Measurements from ENCODE around the gene ABLIM2. TPM values are rescaled to one million over a fixed set of nuclear protein-coding genes. Genes with fewer than 3 reads are reported as not detected.

The ABLIM2 gene
- total RNA-seq, 6 experiments from 2014 or later, result 0.14 TPM; not detected in 5

- H3K27ac Mint-ChIP-seq, result no peak overlapping the region
- no peak for DNase-seq
- peaks cover 48% of the 10 kb centered on the region for H3K27me3 Mint-ChIP-seq (ENCODE audit: insufficient read depth)
- no peak for TF ChIP-seq CTCF (IDR thresholded peaks at IDR 0.05)
- H3K4me3 Mint-ChIP-seq, result no peak overlapping the region
- peaks cover 19% of the 10 kb centered on the region for H3K9me3 Mint-ChIP-seq
- H3K4me1 Mint-ChIP-seq (ENCODE audit: low read depth), result no peaks in the 10 kb centered on the region
- H3K36me3 Mint-ChIP-seq (ENCODE audit: low read depth), result peaks cover 12% of the 10 kb centered on the region; the same call in 1 of the 2 replicates
These were observed 100.6 kb downstream of the ABLIM2 start for GRCh38 chr4:8058031-8058479.

- Mint-ChIP-seq H3K4me1 (ENCODE audit: low read depth) (no peaks in the 10 kb centered on the region), H3K27ac (no peak overlapping the region), H3K4me3 (no peak overlapping the region), H3K9me3 (peaks cover 18% of the 10 kb centered on the region), H3K36me3 (ENCODE audit: low read depth) (peaks cover 12% of the 10 kb centered on the region; the same call in 1 of the 2 replicates), H3K27me3 (ENCODE audit: insufficient read depth) (peaks cover 41% of the 10 kb centered on the region)
- no peak for DNase-seq
- no peak for TF ChIP-seq CTCF (IDR thresholded peaks at IDR 0.05)
These were observed 103.4 kb downstream of the ABLIM2 start for GRCh38 chr4:8055206-8055605.

GRCh38 chr4:8053688-8054449 lies 104.7 kb downstream of the ABLIM2 start:
- no peak for DNase-seq
- H3K4me1 Mint-ChIP-seq (ENCODE audit: low read depth), result no peaks in the 10 kb centered on the region
- H3K9me3 Mint-ChIP-seq, result peaks cover 18% of the 10 kb centered on the region
- peaks cover 12% of the 10 kb centered on the region; the same call in 1 of the 2 replicates for H3K36me3 Mint-ChIP-seq (ENCODE audit: low read depth)
- H3K27ac Mint-ChIP-seq, result no peak overlapping the region
- TF ChIP-seq CTCF (IDR thresholded peaks at IDR 0.05), result no peak
- no peak overlapping the region for H3K4me3 Mint-ChIP-seq
- peaks cover 40% of the 10 kb centered on the region for H3K27me3 Mint-ChIP-seq (ENCODE audit: insufficient read depth)

GRCh38 chr4:8052160-8052691 lies 106.4 kb downstream of the ABLIM2 start:
- H3K27ac Mint-ChIP-seq, result no peak overlapping the region
- H3K4me1 Mint-ChIP-seq (ENCODE audit: low read depth), result no peaks in the 10 kb centered on the region
- H3K4me3 Mint-ChIP-seq, result no peak overlapping the region
- DNase-seq, result no peak
- peaks cover 18% of the 10 kb centered on the region for H3K9me3 Mint-ChIP-seq
- TF ChIP-seq CTCF (IDR thresholded peaks at IDR 0.05), result no peak
- H3K36me3 Mint-ChIP-seq (ENCODE audit: low read depth), result peaks cover 12% of the 10 kb centered on the region; the same call in 1 of the 2 replicates
- peaks cover 31% of the 10 kb centered on the region for H3K27me3 Mint-ChIP-seq (ENCODE audit: insufficient read depth)

- Mint-ChIP-seq H3K27ac (no peak overlapping the region), H3K4me3 (no peak overlapping the region), H3K4me1 (ENCODE audit: low read depth) (no peaks in the 10 kb centered on the region), H3K9me3 (peaks cover 18% of the 10 kb centered on the region), H3K36me3 (ENCODE audit: low read depth) (peaks cover 12% of the 10 kb centered on the region; the same call in 1 of the 2 replicates), H3K27me3 (ENCODE audit: insufficient read depth) (peaks cover 35% of the 10 kb centered on the region)
- no peak for DNase-seq
- TF ChIP-seq CTCF (IDR thresholded peaks at IDR 0.05), result no peak
These were observed 107.0 kb downstream of the ABLIM2 start for GRCh38 chr4:8051644-8052043.
